GM12892 (cell line): ENCODE results near the gene TRIM63.

ENCODE experiments used
- POLR2A ChIP-seq: IDR thresholded peaks from 2 replicates; pipeline ENCODE4 v1.6.1; 2011; ENCODE audit warnings: low read depth, low read length, control low read depth
- POLR2AphosphoS5 ChIP-seq: IDR thresholded peaks from 2 replicates; pipeline ENCODE4 v1.6.1; 2011; ENCODE audit warnings: low read depth, low read length, control low read depth
- TAF1 ChIP-seq: IDR thresholded peaks from 2 replicates; pipeline ENCODE4 v1.6.1; 2011; ENCODE audit warnings: low read depth, mild to moderate bottlenecking, control low read depth, low read length, borderline replicate concordance

DNA sequence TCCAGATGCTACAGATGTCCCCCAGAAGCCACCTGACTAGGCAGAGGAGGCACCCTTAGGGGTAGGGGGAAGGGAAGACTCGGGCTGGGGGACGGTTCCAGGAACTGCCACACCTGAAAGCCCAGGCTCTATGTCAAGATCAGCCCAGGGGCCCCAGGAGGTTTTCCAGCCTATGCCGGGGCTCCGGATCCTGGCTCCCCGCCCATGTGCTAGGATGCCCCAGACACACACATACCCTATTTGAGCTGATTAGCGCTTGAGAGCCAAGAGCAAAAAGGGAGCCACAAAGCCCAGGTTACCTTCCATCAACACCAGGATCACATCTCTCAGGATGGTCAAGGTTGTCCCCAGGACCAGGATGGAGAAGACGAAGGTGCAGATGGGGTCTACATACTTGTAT is 26.0 kb downstream of the TRIM63 start:
- TF ChIP-seq TAF1 (no peak), POLR2A (no peak), POLR2AphosphoS5 (no peak)
